Transverse colon (tissue), 4 donors: ENCODE data around the gene DTX1.

Experiments used
- CTCF ChIP-seq, 5 experiments: fragments of 200-600 bp in 3 of 5; fragments of 450-650 bp in 2 of 5; sonication (generic) in 3 of 5; IDR thresholded peaks; 1 replicate in 2 of 5; 2 replicates in 3 of 5; pipeline ENCODE4 v1.5.1; 2016 to 2017; ENCODE audit warnings: antibody characterized with exemption in 5 of 5, inconsistent platforms in 3 of 5, mild to moderate bottlenecking in 2 of 5, moderate library complexity in 1 of 5
- EP300 ChIP-seq: sonication (generic); formaldehyde crosslinking; IDR thresholded peaks from one replicate; pipeline ENCODE4 v1.6.1; 2017; ENCODE audit warnings: antibody characterized with exemption, low read depth
- POLR2A ChIP-seq: fragments of 450-650 bp; IDR thresholded peaks from one replicate; pipeline ENCODE4 v1.6.1; 2016; ENCODE audit warnings: antibody characterized with exemption, mild to moderate bottlenecking, moderate library complexity
- POLR2AphosphoS5 ChIP-seq, 3 donors: sonication (generic); formaldehyde crosslinking; IDR thresholded peaks; one replicate each; pipeline ENCODE4 v1.6.1; 2016; ENCODE audit warnings: antibody characterized with exemption in 3 of 3

- no peak for TF ChIP-seq POLR2A
- no peak for TF ChIP-seq POLR2AphosphoS5 (IDR thresholded peaks at IDR 0.05)
- no peak for TF ChIP-seq CTCF (IDR thresholded peaks at IDR 0.05)
- TF ChIP-seq EP300: no peak
Observed at GRCh38 chr12:113019025-113019424, 37.5 kb upstream of the DTX1 start.
